ENCODE measurements around the gene ZNG1A.
"Not testable (repeated sequence)": the region's sequence is repeated elsewhere in the genome, so short reads cannot be mapped to it uniquely, and the experiment has no call there.

The ZNG1A gene

DNA sequence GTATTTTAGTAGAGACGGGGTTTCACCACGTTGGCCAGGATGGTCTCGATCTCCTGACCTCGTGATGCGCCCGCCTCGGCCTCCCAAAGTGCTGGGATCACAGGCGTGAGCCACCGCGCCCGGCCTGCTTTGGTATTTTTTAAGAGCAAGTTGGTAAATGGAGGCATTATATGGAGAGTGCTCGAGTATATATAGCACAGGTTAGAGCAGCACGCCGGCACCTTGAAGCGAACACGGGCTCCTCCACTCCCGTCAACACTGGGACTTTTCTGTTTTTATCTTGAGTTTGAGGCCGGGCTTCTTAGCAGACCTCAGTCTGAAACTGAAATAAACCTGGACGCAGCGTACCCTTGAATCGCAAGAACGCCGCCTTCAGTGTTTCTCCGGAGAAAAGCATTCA lies 35.0 kb upstream of the ZNG1A start:
- H3K4me3 Mint-ChIP-seq = peak overlapping the region; percentile 62
- H3K27me3 Mint-ChIP-seq (ENCODE audit: low read depth); H3K36me3 Mint-ChIP-seq (ENCODE audit: low read depth); H3K9me3 Mint-ChIP-seq; H3K27ac Mint-ChIP-seq: not testable (repeated sequence)
- peaks cover 24% of the 10 kb centered on the region for H3K4me1 Mint-ChIP-seq (ENCODE audit: low read depth)

DNA sequence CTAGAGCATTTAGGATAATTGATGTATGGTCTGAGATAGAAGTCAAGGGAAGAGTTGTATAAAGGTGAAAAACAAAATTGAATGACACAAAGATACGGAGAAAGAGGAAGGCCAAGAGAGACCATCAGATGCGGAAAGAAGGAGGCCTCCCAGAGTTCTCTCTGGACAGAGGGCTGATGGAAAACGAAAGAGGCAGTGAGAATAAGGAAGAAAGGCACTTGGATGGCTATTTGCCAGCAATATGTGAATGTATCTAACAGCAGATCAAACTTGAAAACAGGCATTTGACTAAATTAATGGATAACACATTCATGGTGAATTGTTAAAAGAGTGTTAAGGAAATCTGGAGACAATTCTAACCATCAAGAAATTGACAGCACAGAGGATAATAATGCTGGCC lies 33.4 kb upstream of the ZNG1A start:
- no peak overlapping the region for H3K4me3 Mint-ChIP-seq
- H3K9me3 Mint-ChIP-seq = no peaks in the 10 kb centered on the region
- H3K4me1 Mint-ChIP-seq (ENCODE audit: low read depth) = peaks cover 16% of the 10 kb centered on the region
- peaks cover 6% of the 10 kb centered on the region for H3K36me3 Mint-ChIP-seq (ENCODE audit: low read depth)
- peaks cover 11% of the 10 kb centered on the region for H3K27me3 Mint-ChIP-seq (ENCODE audit: low read depth)
- H3K27ac Mint-ChIP-seq = no peak overlapping the region

DNA sequence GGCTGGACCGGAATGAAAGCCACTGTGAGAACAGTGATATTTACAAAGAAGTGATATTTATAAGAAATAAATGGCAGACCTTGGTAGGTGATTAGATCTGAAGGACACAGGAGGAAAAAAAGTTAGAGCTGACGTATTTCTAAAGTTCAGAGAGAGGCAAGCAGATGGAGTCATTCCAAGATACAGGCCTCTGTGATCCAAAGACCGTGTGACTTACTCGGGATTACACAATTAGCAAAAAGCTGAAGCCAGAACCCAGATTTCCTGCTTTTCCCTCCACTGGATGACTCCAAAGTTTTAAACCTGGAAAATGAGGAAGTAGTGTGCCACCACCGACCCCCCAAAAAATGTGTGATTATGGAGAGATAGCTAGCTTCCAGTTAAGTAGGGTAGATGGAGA lies 32.7 kb upstream of the ZNG1A start:
- H3K27me3 Mint-ChIP-seq (ENCODE audit: low read depth) = peaks cover 14% of the 10 kb centered on the region
- H3K36me3 Mint-ChIP-seq (ENCODE audit: low read depth) = no peaks in the 10 kb centered on the region
- no peak overlapping the region for H3K27ac Mint-ChIP-seq
- no peak overlapping the region for H3K4me3 Mint-ChIP-seq
- no peaks in the 10 kb centered on the region for H3K9me3 Mint-ChIP-seq
- H3K4me1 Mint-ChIP-seq (ENCODE audit: low read depth) = peaks cover 9% of the 10 kb centered on the region

DNA sequence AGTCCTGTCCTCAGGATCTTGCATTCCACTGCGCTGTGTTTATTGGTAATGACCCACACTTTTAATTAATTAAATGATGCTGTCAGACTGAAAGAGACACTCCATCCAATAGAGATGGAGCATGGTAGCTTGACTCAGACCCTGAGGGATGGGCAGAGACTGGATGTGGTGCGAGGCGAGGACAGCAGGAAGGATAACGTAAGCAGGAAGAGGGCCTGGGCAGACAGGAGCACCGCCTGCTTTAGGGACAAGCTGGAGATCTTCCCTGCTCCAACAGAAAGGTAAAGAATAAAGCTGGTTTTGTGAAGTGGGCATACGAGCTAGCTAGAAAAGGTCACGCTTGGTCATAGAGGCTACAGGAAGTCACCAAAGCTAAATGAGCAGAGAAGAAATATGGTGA lies 32.2 kb upstream of the ZNG1A start:
- Mint-ChIP-seq H3K27me3 (ENCODE audit: low read depth) (peaks cover 15% of the 10 kb centered on the region), H3K36me3 (ENCODE audit: low read depth) (no peaks in the 10 kb centered on the region), H3K4me1 (ENCODE audit: low read depth) (peaks cover 5% of the 10 kb centered on the region), H3K27ac (no peak overlapping the region), H3K9me3 (no peaks in the 10 kb centered on the region), H3K4me3 (no peak overlapping the region)

DNA sequence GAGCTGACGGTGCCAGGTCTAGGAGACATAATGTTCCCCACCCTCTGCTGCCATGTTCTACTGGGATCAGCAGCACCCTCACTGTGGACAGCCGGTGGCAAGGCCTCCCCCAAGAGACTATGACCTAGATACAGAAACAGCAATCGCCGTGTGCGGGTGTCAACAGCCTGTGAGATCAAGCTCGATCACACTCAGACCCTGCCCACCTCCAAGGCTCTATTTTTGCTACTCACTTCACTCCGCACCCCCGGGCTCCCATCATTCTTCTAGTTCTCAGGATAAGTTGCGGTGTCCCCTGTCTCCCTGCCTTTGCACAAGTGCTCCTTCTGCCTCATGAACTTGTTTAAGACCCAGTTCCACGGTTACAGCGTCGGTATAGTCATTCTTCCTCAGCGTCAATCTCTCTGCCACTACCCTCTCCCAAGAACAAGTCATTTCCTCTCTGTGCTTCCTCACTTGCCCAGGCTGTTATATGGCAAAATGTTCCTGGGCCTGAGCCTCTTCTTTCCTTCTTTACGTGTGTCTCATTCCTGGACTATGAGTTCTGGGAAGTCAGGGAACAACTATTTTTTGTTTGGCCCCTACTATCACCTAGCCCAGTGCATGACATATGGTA lies 30.4 kb upstream of the ZNG1A start:
- no peaks in the 10 kb centered on the region for H3K4me1 Mint-ChIP-seq (ENCODE audit: low read depth)
- H3K27me3 Mint-ChIP-seq (ENCODE audit: low read depth) = peaks cover 15% of the 10 kb centered on the region
- no peak overlapping the region for H3K4me3 Mint-ChIP-seq
- no peak overlapping the region for H3K27ac Mint-ChIP-seq
- H3K36me3 Mint-ChIP-seq (ENCODE audit: low read depth) = no peaks in the 10 kb centered on the region
- no peaks in the 10 kb centered on the region for H3K9me3 Mint-ChIP-seq

DNA sequence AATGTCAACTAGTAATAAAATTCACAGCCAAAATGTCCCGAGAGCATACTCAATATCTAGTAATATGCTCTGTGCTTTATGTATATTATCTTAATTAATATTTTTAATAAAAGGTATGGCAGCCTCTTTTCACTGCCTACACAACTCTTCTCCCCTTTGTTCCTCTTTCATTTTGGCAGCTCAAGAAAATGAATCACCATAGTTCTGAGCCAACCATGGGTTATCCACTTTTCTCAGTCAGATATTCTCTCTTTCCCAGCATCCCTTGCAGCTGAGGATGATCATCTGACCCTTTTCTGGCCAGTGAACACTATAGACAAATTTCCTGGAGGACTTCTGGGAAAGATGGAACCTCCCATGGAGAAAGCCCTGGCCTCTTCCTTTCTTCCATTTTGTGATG lies 27.6 kb upstream of the ZNG1A start:
- Mint-ChIP-seq H3K27me3 (ENCODE audit: low read depth) (peaks cover 19% of the 10 kb centered on the region), H3K9me3 (no peaks in the 10 kb centered on the region), H3K36me3 (ENCODE audit: low read depth) (no peaks in the 10 kb centered on the region), H3K4me3 (no peak overlapping the region), H3K27ac (no peak overlapping the region), H3K4me1 (ENCODE audit: low read depth) (no peaks in the 10 kb centered on the region)

DNA sequence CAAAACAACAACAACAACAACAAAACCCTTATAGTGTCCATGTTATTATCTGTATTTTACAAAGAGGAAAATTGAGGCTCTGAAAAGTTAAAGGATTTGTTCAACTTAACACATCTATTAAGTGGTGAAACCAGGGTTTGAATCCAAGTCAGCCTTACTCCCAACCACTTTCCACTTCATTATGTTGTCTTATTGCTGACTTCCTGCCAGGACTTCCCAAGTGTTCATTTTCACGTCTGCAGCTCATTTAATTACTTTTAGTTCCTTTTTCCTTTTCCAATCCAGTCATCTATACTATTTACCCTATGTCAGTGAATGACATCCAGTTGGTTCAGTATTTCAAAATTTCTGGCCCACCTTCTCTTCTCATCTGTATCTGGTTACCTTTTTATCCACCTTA lies 20.7 kb upstream of the ZNG1A start:
- H3K4me3 Mint-ChIP-seq; H3K27me3 Mint-ChIP-seq (ENCODE audit: low read depth); H3K36me3 Mint-ChIP-seq (ENCODE audit: low read depth); H3K9me3 Mint-ChIP-seq; H3K4me1 Mint-ChIP-seq (ENCODE audit: low read depth); H3K27ac Mint-ChIP-seq: not testable (repeated sequence)

DNA sequence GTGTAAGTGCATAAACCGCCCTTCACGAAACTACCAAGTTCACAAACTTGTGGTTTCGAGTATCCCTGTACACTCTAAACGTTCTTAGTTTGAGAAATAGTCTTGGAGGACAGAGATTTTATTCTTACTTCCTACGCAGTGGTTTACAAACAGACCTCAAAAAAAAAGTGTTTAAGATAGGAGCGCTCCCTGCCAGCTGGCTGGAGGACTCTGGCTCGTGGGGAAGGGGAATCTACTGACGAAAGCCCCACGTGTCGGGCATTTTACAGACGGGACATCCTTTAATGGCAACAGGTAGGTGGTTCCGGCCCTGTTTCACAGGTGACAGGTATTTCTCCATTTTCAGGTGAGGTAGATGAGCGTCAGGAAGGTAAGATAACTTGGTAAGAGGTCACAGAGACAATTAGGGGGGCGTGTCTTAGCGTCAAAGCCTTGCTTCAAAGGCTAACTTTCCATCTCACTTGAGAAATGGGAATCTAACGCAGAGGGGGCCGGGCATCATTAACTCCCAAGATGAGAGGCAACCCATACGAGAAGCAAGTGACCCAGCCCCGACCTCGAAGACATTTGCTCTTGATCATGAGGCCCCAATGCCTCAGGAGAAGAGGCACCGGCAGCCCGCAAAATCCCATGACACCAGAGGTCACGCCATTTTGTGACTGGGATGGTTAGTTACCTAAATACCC lies 573 bp downstream of the ZNG1A start:
- H3K4me1 Mint-ChIP-seq (ENCODE audit: low read depth); H3K9me3 Mint-ChIP-seq; H3K27me3 Mint-ChIP-seq (ENCODE audit: low read depth); H3K36me3 Mint-ChIP-seq (ENCODE audit: low read depth): not testable (repeated sequence)
- Mint-ChIP-seq H3K27ac (peak overlapping the region; percentile 22), H3K4me3 (peak overlapping the region; percentile 63)

DNA sequence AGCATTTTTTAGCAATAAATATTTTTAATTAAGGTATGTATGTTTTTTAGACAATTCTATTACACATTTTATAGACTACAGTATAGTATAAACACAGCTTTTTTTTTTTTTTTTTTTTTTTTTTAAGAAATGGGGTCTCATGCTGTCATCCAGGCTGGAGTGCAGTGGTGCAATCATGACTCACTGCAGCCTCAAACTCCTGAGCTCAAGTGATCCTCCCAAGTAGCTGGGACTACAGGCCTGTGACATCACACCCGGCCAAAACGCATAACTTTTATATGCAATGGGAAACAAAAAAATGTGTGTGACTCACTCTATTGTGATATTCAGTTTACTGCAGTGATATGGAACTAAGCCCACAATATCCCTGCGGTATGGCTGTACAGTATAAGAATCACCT lies 9.1 kb downstream of the ZNG1A start:
- H3K27me3 Mint-ChIP-seq (ENCODE audit: low read depth); H3K4me3 Mint-ChIP-seq; H3K4me1 Mint-ChIP-seq (ENCODE audit: low read depth); H3K9me3 Mint-ChIP-seq; H3K27ac Mint-ChIP-seq; H3K36me3 Mint-ChIP-seq (ENCODE audit: low read depth): not testable (repeated sequence)

DNA sequence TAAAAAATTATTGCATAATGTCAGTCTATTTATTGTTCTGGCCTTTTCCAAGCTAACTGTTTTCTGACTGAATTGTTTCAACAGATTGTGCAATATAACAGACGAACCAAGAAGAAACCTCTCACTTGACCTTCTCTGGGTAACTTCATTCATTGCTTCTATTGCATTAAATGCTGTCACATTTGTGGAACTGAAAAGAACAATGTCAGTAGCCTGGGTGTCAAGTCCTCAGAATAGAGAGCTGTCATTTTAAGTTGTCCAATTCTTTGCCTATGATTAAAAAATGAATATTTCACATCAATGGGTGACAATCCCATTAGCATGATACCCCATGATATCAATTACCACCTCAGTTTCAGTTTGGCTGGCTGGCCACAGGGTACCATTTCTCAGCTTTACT lies 19.0 kb downstream of the ZNG1A start:
- H3K27ac Mint-ChIP-seq; H3K36me3 Mint-ChIP-seq (ENCODE audit: low read depth); H3K4me3 Mint-ChIP-seq; H3K9me3 Mint-ChIP-seq; H3K4me1 Mint-ChIP-seq (ENCODE audit: low read depth); H3K27me3 Mint-ChIP-seq (ENCODE audit: low read depth): not testable (repeated sequence)

DNA sequence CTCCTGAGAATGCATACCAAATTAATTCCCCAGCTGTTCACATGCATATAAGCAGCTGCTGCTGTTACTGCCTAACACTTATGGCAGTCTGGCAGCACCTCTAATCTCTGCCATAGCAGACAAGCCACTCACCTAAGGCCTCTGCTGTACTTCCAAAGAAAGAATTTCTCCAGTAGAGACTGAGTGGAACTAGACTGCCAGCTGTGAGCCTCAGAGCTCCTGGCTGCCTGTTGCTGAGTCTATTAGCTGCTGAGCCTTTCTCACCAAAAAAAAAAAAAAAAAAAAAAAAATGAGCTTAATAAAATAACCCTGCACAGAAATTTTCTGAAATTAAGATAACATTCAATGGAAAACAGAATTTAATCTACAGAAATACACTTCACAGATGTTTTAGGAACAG lies 27.7 kb downstream of the ZNG1A start:
- not testable (repeated sequence) for H3K9me3 Mint-ChIP-seq; H3K4me3 Mint-ChIP-seq; H3K27me3 Mint-ChIP-seq (ENCODE audit: low read depth); H3K36me3 Mint-ChIP-seq (ENCODE audit: low read depth); H3K4me1 Mint-ChIP-seq (ENCODE audit: low read depth); H3K27ac Mint-ChIP-seq

DNA sequence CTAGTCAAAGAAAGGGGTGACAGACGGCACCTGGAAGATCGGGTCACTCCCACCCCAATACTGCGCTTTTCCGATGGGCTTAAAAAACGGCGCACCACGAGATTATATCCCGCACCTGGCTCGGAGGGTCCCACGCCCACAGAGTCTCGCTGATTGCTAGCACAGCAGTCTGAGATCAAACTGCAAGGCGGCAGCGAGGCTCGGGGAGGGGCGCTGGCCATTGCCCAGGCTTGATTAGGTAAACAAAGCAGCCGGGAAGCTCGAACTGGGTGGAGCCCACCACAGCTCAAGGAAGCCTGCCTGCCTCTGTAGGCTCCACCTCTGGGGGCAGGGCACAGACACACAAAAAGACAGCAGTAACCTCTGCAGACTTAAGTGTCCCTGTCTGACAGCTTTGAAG lies 39.0 kb downstream of the ZNG1A start:
- not testable (repeated sequence) for H3K9me3 Mint-ChIP-seq; H3K4me1 Mint-ChIP-seq (ENCODE audit: low read depth); H3K27me3 Mint-ChIP-seq (ENCODE audit: low read depth); H3K27ac Mint-ChIP-seq; H3K36me3 Mint-ChIP-seq (ENCODE audit: low read depth); H3K4me3 Mint-ChIP-seq

DNA sequence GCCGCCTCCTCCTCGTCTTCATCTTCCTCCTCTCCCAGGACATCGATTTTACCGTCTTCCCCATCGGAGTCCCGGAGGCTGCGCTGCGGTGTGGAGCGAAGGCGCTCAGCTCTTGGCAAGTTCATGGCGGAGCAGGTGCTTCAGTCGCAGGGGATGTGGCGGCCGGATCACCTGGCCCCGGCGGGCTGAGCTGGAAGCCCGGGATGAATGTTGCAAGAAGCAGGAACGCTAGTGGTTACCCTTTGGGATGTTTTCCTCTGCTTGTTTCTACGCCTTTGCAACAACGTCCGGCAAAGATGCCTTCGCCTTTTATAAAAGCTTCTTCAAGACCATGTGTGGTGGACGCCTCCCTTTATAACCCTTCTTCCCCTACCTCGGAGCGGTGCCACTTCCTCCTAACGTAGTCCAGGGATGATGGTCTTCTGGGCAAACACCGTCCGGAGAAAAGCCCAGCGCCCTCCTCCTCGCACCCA lies 60.8 kb downstream of the ZNG1A start, which contains the start of gene FOXD4:
TSS of gene FOXD4 (minus strand) at position 423 of the 473 bp plus-strand sequence. CDS start at position 125, 298 bp downstream.
- Mint-ChIP-seq H3K27me3 (ENCODE audit: low read depth) (peaks cover 39% of the 10 kb centered on the region), H3K4me1 (ENCODE audit: low read depth) (peaks cover 14% of the 10 kb centered on the region), H3K4me3 (peak within 1 kb of the TSS; percentile 62), H3K27ac (peak within 1 kb of the TSS; percentile 71)
- not testable (repeated sequence) for H3K9me3 Mint-ChIP-seq; H3K36me3 Mint-ChIP-seq (ENCODE audit: low read depth)

DNA sequence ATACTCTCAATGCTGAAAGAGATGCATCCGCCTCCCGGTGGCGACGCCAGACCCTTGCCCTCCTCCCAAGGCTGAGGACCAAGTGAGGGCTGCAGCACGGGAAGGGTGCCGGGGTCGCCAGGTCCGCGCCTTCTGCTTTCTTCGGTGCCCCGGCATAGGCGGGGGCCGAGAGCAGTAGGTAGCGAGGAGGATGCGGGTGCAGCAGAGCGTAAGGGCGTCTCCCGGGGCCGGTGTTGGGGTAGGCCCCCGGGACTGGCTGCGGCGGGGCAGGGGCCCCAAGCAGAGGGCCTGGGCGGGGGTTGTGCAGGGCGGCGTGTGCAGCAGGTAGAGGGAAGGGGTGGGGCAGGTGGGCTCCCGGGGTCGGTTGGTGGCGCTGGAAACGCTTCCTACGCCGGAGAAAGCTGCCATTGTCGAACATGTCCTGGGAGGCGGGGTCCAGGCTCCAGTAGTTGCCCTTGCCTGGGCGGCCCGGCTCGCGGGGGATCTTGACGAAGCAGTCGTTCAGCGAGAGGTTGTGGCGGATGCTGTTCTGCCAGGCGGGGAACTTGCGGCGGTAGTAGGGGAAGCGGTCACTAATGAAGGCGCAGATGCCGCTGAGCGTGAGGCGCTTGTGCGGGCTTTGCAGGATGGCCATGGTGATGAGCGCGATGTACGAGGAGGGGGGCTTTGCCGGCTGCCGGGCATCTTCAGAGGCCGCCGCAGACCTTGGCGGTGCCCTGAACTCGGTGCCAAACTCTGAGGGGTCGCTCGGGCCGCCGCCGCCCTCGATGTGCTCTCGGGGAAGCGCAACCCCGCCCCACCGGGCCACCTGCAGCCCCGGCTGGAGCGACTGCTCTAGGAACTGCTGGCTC lies 61.5 kb downstream of the ZNG1A start:
- not testable (repeated sequence) for H3K27ac Mint-ChIP-seq; H3K9me3 Mint-ChIP-seq; H3K36me3 Mint-ChIP-seq (ENCODE audit: low read depth)
- Mint-ChIP-seq H3K27me3 (ENCODE audit: low read depth) (peaks cover 45% of the 10 kb centered on the region), H3K4me3 (peak overlapping the region; percentile 40), H3K4me1 (ENCODE audit: low read depth) (peaks cover 18% of the 10 kb centered on the region)

All from T-helper 1 cell treated with Interleukin-12 subunit alpha and Interleukin-12 subunit beta and Interleukin-4 antibody, amounts not matched to agents 30 μg/mL and 1 μg/mL, for 36 hours (primary cell).